GM19468 (cell line): Measurements from ENCODE around the gene EMID1.

Experiments
- ATAC-seq: cut with Tn5 transposase; IDR thresholded peaks from one replicate; pipeline ENCODE4 v1.9.1; 2021; ENCODE audit warnings: mild to moderate bottlenecking, moderate library complexity, moderate number of reproducible peaks; ENCODE audit not compliant: unreplicated experiment; ENCODE audit errors: extremely low read depth

Gene EMID1

GRCh38 chr22:29307596-29308147, 102.0 kb downstream of the EMID1 start:
- ATAC-seq = no peak

- no peak for ATAC-seq
Measured at GRCh38 chr22:29308148-29308790, 102.6 kb downstream of the EMID1 start.

- ATAC-seq = no peak
Measured at GRCh38 chr22:29308791-29309262, 103.1 kb downstream of the EMID1 start.
